Stimulated activated CD8-positive, alpha-beta memory T cell treated with anti-CD3 and anti-CD28 coated beads, Interleukin-2, amount 100 ng/mL, for 48 hours (primary cell): Measurements from ENCODE around the gene PHACTR1.

Source experiments
- DNase-seq, 2 donors: peaks; one replicate each; pipeline ENCODE4 v3.0.0-alpha.2; 2020; ENCODE audit warnings: low read depth in 2 of 2

The PHACTR1 gene

GRCh38 chr6:13190376-13190775 is 473.8 kb downstream of the PHACTR1 start:
- no peak for DNase-seq

- no peak for DNase-seq
Observed at GRCh38 chr6:13191461-13191860, 474.9 kb downstream of the PHACTR1 start.

GRCh38 chr6:13194852-13195251 is 478.3 kb downstream of the PHACTR1 start:
- peak in 1 of 2 donors; percentile 10 for DNase-seq

- DNase-seq = no peak
Observed at GRCh38 chr6:13195803-13196202, 479.2 kb downstream of the PHACTR1 start.

GRCh38 chr6:13198168-13198567 is 481.6 kb downstream of the PHACTR1 start:
- no peak for DNase-seq

- no peak for DNase-seq
Observed at GRCh38 chr6:13201336-13201735, 484.8 kb downstream of the PHACTR1 start.

GRCh38 chr6:13203145-13203544 is 486.6 kb downstream of the PHACTR1 start:
- no peak for DNase-seq

GRCh38 chr6:13205106-13205505 is 488.5 kb downstream of the PHACTR1 start:
- no peak for DNase-seq

- DNase-seq = no peak
Observed at GRCh38 chr6:13212096-13212495, 495.5 kb downstream of the PHACTR1 start.

- DNase-seq = no peak
Observed at GRCh38 chr6:13212538-13212937, 496.0 kb downstream of the PHACTR1 start.

GRCh38 chr6:13215390-13215789 is 498.8 kb downstream of the PHACTR1 start:
- DNase-seq = no peak

- no peak for DNase-seq
Observed at GRCh38 chr6:13216236-13217014, 499.9 kb downstream of the PHACTR1 start.

GRCh38 chr6:13217206-13217905 is 500.8 kb downstream of the PHACTR1 start:
- DNase-seq = no peak

- no peak for DNase-seq
Observed at GRCh38 chr6:13220266-13220665, 503.7 kb downstream of the PHACTR1 start.

- DNase-seq = no peak
Observed at GRCh38 chr6:13222048-13222447, 505.5 kb downstream of the PHACTR1 start.

GRCh38 chr6:13226071-13226470 is 509.5 kb downstream of the PHACTR1 start:
- DNase-seq = no peak

- DNase-seq = no peak
Observed at GRCh38 chr6:13228264-13229204, 512.0 kb downstream of the PHACTR1 start.

GRCh38 chr6:13229205-13230085 is 512.9 kb downstream of the PHACTR1 start:
- peak; percentile 5 to 8 for DNase-seq

- DNase-seq = no peak
Observed at GRCh38 chr6:13233106-13233505, 516.5 kb downstream of the PHACTR1 start.

- DNase-seq = no peak
Observed at GRCh38 chr6:13234130-13234529, 517.6 kb downstream of the PHACTR1 start.

- no peak for DNase-seq
Observed at GRCh38 chr6:13235339-13235738, 518.8 kb downstream of the PHACTR1 start.
